Measurements from ENCODE around the gene IDH3B. TPM values are rescaled to one million over a fixed set of nuclear protein-coding genes. Genes with fewer than 3 reads are reported as not detected.
A peak's percentile ranks its signal among the peaks of the same experiment; 100 is the strongest.

IDH3B gene
- total and polyA plus RNA-seq, 2 of the 8 experiments (the other 6 are each of a cell fraction or from before 2014, with no cell fraction given), result 110 to 167 TPM

DNA sequence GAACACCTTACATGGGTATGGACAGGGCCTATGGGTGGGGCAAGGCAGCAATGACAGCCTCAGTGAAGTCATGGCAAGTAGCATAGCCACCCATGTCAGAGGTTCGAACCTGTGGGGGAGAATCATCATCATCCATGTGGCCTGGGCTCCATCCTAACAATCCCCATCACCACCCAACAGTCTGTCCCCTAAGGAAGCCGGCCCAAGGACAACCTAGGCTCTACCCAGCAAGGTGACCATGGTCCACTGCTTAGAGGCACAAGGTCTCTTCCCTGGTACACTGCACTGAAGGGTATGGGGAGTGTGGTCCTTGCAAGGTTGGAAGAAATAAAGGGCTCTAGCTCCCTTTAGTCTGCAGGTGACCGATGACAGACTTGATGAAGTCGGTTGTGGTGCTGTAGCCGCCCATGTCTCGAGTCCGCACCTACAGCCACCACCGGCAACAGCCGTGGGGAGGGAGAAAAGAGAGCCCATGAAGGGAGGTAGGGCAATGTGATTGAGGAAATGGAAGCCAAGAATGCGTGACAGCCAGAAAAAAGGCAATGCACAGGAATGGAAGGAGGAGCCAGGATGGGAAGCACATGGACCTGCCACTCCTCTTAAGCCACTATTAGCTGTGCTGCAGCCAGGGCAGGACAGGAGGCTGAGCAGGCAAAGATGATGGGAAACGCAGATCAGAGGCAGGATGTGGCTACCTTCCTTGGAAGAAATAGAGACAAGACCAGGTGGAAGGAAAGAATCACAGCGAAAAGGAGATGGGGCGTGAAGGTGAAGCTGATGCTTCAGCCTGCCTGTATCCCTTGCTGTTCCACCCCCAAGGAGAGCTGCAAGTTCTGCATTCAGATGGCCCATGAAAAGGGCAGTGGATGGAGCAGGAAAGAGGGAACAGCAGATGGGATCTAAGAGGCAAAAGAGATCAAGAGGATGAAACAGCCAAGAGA lies 5.3 kb downstream of the IDH3B start:
- Histone ChIP-seq H3K27me3 (replicated peaks in 1 of 4; ENCODE audit: control insufficient read depth in 3 of 4, extremely low read depth in 1 of 4, insufficient read depth in 3 of 4, low read length in 3 of 4) (no peaks in the 10 kb centered on the region), H2AFZ (ENCODE audit: low read length) (no peak overlapping the region), H2BK12ac (ENCODE audit: low read depth, low read length) (no peak overlapping the region), H3K14ac (ENCODE audit: insufficient read length) (no peak overlapping the region), H3K23me2 (ENCODE audit: low read depth, low read length) (peaks cover 8% of the 10 kb centered on the region; the same call in 1 of the 2 replicates), H2BK120ac (replicated peaks; ENCODE audit: low read depth, low read length) (no peak overlapping the region), H3K4me3 (ENCODE audit: extremely low read depth in 1 of 4, insufficient read depth in 2 of 4, low read depth in 3 of 4, low read length in 4 of 4) (no peak overlapping the region), H3K79me2 (ENCODE audit: control insufficient read depth in 1 of 2, insufficient read depth in 2 of 2, low read length in 2 of 2) (peaks cover 9 to 29% of the 10 kb centered on the region in 2 experiments), H2BK15ac (ENCODE audit: low read length) (no peak overlapping the region), H3K4me2 (ENCODE audit: insufficient read depth in 1 of 2, low read depth in 2 of 2, low read length in 2 of 2) (no peak overlapping the region), H3K9me3 (ENCODE audit: insufficient read depth in 2 of 2, low read depth in 1 of 2, low read length in 1 of 2) (no peaks in the 10 kb centered on the region), H2BK20ac (ENCODE audit: low read length) (no peak overlapping the region), H3K9ac (replicated peaks in 1 of 4; ENCODE audit: extremely low read depth in 1 of 4, low read depth in 3 of 4, low read length in 3 of 4) (no peak overlapping the region), H2BK5ac (ENCODE audit: low read depth, low read length) (no peak overlapping the region), H2AK5ac (ENCODE audit: low read depth, low read length) (no peak overlapping the region), H4K5ac (ENCODE audit: insufficient read length, low read depth, low read length) (no peak overlapping the region), H4K8ac (ENCODE audit: extremely low read depth, insufficient read depth, low read length) (peak overlapping the region; percentile 36; the same call in 1 of the 2 replicates), H3K23ac (ENCODE audit: insufficient read length) (no peak overlapping the region), H3K79me1 (ENCODE audit: low read depth, low read length) (peaks cover 9% of the 10 kb centered on the region), H3K4ac (replicated peaks; ENCODE audit: insufficient read length, low read depth, low read length) (no peak overlapping the region), H3K56ac (replicated peaks; ENCODE audit: insufficient read length, low read depth, low read length) (no peak overlapping the region), H3K18ac (ENCODE audit: extremely low read depth, low read length) (no peak overlapping the region), H3K36me3 (ENCODE audit: control insufficient read depth in 2 of 4, insufficient read depth in 4 of 4, low read length in 3 of 4) (peaks cover 39 to 84% (median 67%) of the 10 kb centered on the region in 4 experiments), H4K91ac (replicated peaks; ENCODE audit: insufficient read length, low read length) (no peak overlapping the region), H3K4me1 (replicated peaks in 1 of 4; ENCODE audit: control insufficient read depth in 3 of 4, insufficient read depth in 4 of 4, low read length in 3 of 4) (peaks cover 0 to 9% (median 3%) of the 10 kb centered on the region in 4 experiments; a peak in 6 of 7 replicates), H4K20me1 (replicated peaks in 1 of 2; ENCODE audit: control insufficient read depth in 1 of 2, insufficient read depth in 2 of 2, low read length in 2 of 2) (peaks cover 34 to 43% of the 10 kb centered on the region in 2 experiments), H3K27ac (ENCODE audit: low read depth, low read length) (no peak overlapping the region)
- POLR2A ChIA-PET (ENCODE audit: partially characterized antibody), result interaction anchor here (0.8 to 28.5 kb wide), 9 partner anchors 10 to 196 kb away, joined by 3 to 463 read pairs (median 5); partner anchors contain the start of gene NOP56
- DNase-seq (ENCODE audit: low read depth in 1 of 2, low spot score in 2 of 2) (peak in 1 of 2 experiments; percentile 52), FAIRE-seq (no peak)
- CTCF ChIA-PET (ENCODE audit: partially characterized antibody), result interaction anchor here (1.0 to 1.3 kb wide), 2 partner anchors 12 to 186 kb away, joined by 3 to 5 read pairs; no protein-coding TSS in a partner anchor
- 76% methylated on average over 13 of the region's 13 CpGs; no CpG with 5 or more reads in 1 of the 2 experiments for WGBS, 2 experiments (ENCODE audit: extremely low coverage in 1 of 2, insufficient coverage in 1 of 2, insufficient read length in 1 of 2, insufficient replicate concordance in 2 of 2, low coverage in 1 of 2, low lambda C conversion rate in 2 of 2, missing lambda C conversion rate in 1 of 2)
- peak; percentile 74 to 81; a peak in 2 of 3 replicates for TF ChIP-seq POLR2A (IDR thresholded peaks at IDR 0.05; ENCODE audit: control extremely low read depth in 1 of 2, low read depth in 2 of 2, low read length in 2 of 2)
- no peak for TF ChIP-seq HDAC6 (IDR thresholded peaks at IDR 0.05; ENCODE audit: low read depth, low read length)
- TF ChIP-seq TAF7 (optimal IDR thresholded peaks at IDR 0.05; ENCODE audit: borderline replicate concordance, low read depth, low read length), result peak; percentile 31
- TF ChIP-seq POLR2AphosphoS5 (IDR thresholded peaks at IDR 0.05; ENCODE audit: low read depth, low read length), result peak; percentile 83
- TF ChIP-seq, protein P1, sequence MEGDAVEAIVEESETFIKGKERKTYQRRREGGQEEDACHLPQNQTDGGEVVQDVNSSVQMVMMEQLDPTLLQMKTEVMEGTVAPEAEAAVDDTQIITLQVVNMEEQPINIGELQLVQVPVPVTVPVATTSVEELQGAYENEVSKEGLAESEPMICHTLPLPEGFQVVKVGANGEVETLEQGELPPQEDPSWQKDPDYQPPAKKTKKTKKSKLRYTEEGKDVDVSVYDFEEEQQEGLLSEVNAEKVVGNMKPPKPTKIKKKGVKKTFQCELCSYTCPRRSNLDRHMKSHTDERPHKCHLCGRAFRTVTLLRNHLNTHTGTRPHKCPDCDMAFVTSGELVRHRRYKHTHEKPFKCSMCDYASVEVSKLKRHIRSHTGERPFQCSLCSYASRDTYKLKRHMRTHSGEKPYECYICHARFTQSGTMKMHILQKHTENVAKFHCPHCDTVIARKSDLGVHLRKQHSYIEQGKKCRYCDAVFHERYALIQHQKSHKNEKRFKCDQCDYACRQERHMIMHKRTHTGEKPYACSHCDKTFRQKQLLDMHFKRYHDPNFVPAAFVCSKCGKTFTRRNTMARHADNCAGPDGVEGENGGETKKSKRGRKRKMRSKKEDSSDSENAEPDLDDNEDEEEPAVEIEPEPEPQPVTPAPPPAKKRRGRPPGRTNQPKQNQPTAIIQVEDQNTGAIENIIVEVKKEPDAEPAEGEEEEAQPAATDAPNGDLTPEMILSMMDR (IDR thresholded peaks at IDR 0.05; ENCODE audit: control extremely low read depth in 1 of 3, insufficient read depth in 1 of 3, low read depth in 1 of 3, low read length in 3 of 3), result no peak
- no peak for TF ChIP-seq CREB1 (IDR thresholded peaks at IDR 0.05)

Data from H1 (cell line).